PC-3 (cell line): ENCODE measurements around the gene ZBTB21.

Source experiments
- EZH2 ChIP-seq: fragments of 300-600 bp; sonication (generic); IDR thresholded peaks from one replicate; pipeline ENCODE4 v1.6.1; 2017; ENCODE audit warnings: antibody characterized with exemption, mild to moderate bottlenecking, low read length; ENCODE audit not compliant: unreplicated experiment
- EZH2phosphoT487 ChIP-seq: fragments of 300-600 bp; sonication (generic); IDR thresholded peaks from 2 replicates; pipeline ENCODE4 v1.6.1; 2018; ENCODE audit warnings: mild to moderate bottlenecking, antibody characterized with exemption, low read length, borderline replicate concordance
- TF ChIP-seq, protein P1 (sequence below): fragments of 300-600 bp; sonication (generic); conservative IDR thresholded peaks from 2 replicates; pipeline ENCODE4 v1.5.1; 2017; ENCODE audit warnings: antibody characterized with exemption, low read depth, mild to moderate bottlenecking, low read length

DNA sequence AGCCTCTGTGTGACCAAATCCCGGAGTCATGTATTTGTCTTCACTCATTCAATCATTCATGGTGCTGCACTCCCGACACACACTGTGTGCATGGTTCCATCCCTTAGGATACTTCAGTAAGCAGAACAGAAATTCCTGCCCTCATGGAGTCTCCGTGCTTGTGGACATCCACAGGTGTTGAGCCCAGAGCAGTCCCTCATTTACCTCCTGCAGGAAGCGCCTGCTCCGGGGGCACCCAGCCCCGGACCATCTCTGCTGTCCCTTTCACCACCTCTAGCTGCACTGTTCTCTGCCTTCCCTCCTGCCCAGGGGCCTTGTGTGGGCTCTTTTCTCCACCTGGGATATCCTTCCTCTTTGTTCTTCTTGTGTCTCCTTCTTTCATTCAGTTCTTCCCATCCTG, 9.5 kb upstream of the ZBTB21 start:
- TF ChIP-seq, protein P1, sequence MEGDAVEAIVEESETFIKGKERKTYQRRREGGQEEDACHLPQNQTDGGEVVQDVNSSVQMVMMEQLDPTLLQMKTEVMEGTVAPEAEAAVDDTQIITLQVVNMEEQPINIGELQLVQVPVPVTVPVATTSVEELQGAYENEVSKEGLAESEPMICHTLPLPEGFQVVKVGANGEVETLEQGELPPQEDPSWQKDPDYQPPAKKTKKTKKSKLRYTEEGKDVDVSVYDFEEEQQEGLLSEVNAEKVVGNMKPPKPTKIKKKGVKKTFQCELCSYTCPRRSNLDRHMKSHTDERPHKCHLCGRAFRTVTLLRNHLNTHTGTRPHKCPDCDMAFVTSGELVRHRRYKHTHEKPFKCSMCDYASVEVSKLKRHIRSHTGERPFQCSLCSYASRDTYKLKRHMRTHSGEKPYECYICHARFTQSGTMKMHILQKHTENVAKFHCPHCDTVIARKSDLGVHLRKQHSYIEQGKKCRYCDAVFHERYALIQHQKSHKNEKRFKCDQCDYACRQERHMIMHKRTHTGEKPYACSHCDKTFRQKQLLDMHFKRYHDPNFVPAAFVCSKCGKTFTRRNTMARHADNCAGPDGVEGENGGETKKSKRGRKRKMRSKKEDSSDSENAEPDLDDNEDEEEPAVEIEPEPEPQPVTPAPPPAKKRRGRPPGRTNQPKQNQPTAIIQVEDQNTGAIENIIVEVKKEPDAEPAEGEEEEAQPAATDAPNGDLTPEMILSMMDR = no peak
- TF ChIP-seq EZH2 (no peak), EZH2phosphoT487 (no peak)
